NCI-H1417 treated with DMSO at 0.1 percent for 48 hours (cell line): Measurements from ENCODE around the gene CAPN9.
"Not testable (repeated sequence)": the region's sequence is repeated elsewhere in the genome, so short reads cannot be mapped to it uniquely, and the experiment has no call there.

Source experiments
- DNase-seq: peaks from one replicate; lab custom pipeline; 2025; lab: John Stamatoyannopoulos, UW

CAPN9 gene

DNA sequence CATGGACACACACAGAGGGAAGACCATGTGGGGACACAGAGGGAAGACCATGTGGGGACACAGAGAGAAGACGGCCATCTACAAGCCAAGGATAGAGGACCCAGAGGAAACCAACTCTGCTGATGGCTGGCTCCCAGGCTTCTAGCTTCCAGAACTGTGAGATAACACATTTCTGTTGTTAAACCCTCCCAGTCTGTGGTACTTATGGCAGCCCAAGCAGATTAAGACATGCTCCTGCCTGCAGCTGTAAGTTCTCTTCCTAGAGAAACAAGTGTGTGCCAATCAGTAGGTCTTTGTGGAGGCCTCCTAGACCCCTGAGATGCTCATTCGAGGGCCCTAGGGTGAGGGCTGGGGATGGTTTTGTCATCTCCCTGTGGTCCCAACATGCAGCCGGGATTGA lies 35.9 kb upstream of the CAPN9 start:
- no peak for DNase-seq

GRCh38 chr1:230712470-230712942 lies 34.7 kb upstream of the CAPN9 start:
- no peak for DNase-seq

- DNase-seq: no peak
Observed at GRCh38 chr1:230713138-230713537, 34.0 kb upstream of the CAPN9 start.

DNA sequence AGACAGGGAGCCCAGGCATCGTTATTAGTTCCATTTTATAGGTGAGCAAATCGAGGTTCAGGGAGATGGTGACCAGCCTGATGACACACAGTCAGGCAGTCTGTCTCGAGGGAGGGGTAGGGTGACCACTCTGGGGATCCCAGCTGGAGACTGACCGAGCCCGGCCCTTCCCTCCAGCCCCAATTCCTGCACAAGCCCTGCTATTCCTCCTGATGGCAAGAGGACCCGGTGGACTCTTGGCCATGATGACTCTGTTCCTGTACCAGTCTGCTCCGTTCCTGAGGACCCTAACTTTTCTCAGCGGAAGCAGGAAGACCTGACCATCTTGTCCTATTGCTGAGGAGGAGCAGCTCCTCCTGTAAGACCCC lies 33.7 kb upstream of the CAPN9 start:
- no peak for DNase-seq

DNA sequence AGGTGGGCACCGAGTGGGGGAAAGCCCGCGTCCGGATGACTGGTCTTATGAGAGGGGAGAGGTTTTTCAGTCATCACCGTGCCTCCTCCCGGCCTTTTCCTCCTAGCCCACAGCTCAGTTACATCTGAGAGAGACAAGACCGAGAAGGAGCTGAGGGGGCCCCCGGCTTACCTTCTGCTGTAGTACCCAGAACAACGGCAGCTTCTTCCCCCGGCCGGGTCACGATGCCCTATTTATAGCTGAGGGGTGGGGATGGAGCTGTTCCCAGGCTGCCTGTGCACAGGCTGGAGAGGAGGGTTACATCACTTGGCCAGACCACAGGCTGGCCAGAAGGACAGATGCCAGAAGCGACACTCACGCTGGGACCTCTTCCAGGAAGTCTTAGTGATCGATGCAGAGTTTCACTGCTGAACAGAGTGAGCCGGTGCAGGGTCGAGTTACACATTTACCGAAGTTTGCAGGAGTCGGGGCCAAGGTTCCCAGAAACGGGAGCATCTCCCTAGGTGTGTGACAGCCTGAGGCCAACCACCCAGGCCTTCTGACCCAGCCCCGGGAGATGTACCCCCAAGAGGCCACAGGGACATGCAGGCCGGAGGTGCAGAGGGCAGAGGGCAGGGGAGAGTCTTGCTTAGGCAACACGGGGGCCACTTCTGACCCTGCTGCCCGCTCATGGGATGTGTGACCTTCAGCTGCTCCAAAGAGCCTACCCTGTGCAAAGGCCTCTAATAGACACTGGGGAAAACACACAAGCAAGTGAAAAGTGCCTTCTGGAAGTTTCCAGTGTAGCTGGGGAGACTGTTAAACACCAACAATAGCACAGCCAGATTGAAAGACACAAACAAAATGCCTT lies 33.0 kb upstream of the CAPN9 start, which contains the start of gene AGT:
Gene AGT, minus strand, starts transcription at position 208 of the 850 bp plus-strand sequence. CDS start 3,299 bp downstream, outside the sequence.
- DNase-seq: no peak

- no peak for DNase-seq
Observed at GRCh38 chr1:230715510-230715909, 31.7 kb upstream of the CAPN9 start.

GRCh38 chr1:230716453-230716852 lies 30.7 kb upstream of the CAPN9 start:
- not testable (repeated sequence) for DNase-seq

- DNase-seq: no peak
Observed at GRCh38 chr1:230717251-230717650, 29.9 kb upstream of the CAPN9 start.

DNA sequence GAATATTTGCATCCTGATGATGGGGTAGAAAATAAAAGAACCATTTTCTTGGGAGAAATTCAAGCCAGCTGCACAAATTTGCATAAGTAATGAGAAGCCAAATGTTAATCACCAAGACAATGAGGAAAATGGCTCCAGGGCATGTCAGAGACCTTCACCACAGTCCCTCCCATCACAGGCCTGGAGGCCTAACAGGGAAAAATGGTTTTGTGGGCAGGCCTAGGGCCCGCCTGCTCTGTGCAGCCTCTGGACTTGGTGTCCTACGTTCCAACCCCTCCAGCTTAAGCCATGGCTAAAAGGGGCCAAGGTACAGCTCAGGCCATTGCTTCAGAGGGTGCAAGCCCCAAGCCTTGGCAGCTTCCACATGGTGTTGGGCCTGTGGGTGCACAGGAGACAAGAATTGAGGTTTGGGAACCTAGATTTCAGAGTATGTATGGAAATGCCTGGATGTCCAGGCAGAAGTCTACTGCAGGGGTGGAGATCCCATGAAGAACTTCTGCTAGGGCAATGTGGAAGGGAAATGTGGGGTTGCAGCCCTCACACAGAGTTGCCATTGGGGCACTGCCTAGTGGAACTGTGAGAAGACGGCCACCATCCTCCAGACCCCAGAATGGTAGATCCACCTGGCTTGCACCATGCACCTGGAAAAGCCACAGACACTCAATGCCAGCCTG lies 25.2 kb upstream of the CAPN9 start:
- not testable (repeated sequence) for DNase-seq

DNA sequence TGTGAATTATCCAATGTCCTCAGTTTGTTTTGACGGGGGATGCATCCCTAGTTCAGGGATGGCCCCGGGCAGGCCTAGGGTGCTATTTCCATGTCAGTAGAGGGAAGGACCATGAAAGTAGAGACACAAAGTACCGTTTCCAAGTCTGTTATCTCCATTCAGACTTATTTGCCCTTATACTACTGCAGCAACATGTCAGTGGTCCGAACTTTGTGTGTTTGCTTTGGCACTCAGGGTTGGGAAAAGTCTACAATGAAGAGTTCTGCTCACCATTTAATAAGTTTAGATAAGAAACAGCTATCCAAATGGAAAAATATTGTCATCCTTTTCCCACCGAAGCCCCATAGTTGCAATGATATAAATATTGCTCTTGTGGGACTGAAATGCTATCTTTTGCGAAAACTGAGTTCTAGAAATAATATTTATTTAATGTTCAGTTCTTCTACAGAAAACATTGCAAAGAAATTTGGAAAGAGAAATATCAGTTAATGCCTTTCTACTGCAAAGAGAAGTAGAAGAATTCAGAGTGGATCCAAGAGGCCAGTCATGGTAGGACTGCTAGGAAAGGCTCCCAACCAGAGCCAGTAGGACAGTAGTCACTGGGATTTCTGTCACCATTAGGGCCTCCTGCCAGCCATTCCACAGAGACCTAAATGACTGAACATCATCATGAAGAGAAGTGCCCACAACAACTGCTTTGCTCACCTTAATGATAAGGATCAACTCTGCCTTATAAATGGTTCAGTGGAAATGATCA lies 21.8 kb upstream of the CAPN9 start:
- no peak for DNase-seq

- no peak for DNase-seq
Observed at GRCh38 chr1:230728710-230729392, 18.3 kb upstream of the CAPN9 start.

DNA sequence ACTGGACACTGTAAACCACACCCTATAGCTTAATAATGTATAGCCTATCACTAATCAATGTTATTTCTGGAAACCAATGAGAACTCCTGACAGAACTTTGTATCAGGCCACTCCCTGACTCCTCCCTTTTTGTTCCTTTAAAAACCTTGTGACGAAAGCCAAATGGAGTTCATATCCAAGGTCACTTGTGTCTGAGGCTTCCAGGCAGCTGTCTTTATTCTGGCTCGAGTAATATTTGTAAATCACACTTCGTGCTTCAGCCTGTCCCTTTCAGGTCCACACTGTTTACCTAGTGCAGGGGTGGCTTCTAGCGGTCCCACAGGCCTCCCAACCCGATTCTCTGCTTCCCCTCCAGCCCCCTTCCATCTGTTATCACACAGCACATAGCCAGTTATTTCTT lies 16.2 kb upstream of the CAPN9 start:
- DNase-seq: no peak

DNA sequence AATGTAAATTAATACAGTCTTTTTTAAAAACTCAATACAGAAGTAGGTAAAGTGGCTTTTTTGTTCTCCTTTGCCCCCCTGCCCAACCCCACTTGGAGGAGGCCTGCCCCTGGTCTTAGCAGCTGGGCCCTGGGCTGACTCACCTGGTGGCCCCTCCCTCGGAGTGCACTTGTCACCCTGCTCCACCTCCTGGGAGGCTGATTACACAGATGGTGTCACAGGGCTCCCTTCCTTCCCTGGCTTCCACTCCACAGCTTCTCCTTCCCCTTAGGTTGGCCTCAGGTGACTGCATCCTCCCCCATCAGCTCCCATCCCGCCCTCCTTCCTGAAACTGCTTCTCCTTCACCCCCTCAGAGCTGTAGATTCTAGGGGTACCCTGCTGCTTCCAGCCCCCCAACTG lies 11.7 kb upstream of the CAPN9 start:
- DNase-seq: no peak

DNA sequence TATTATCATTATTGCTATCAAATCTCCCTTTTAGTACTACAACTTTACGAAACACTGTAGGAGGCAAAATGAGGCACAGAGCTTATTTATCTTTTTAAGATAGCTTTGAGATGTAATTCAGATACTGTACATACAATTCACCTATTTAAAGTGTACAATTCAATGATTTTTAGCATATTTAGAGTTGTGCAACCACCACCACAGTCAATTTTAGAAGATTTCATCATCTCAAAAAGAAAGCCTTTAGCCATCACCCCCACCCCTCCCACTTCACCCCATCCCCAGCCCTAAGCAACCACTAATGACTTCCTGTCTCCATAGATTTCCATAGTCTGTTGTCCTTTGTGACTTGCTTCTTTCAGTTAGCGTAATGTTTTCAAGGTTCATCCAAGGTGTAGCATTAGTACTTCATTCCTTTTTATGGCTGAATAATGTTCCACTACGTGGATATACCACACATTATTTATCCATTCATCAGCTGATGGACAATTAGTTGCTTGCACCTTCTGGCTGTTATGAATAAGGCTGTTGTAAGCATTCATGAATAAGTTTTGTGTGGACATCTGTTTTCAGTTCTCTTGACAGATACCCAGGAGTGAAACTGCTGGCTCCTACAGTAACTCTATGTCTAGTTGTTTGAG lies 9.4 kb upstream of the CAPN9 start:
- DNase-seq: no peak

DNA sequence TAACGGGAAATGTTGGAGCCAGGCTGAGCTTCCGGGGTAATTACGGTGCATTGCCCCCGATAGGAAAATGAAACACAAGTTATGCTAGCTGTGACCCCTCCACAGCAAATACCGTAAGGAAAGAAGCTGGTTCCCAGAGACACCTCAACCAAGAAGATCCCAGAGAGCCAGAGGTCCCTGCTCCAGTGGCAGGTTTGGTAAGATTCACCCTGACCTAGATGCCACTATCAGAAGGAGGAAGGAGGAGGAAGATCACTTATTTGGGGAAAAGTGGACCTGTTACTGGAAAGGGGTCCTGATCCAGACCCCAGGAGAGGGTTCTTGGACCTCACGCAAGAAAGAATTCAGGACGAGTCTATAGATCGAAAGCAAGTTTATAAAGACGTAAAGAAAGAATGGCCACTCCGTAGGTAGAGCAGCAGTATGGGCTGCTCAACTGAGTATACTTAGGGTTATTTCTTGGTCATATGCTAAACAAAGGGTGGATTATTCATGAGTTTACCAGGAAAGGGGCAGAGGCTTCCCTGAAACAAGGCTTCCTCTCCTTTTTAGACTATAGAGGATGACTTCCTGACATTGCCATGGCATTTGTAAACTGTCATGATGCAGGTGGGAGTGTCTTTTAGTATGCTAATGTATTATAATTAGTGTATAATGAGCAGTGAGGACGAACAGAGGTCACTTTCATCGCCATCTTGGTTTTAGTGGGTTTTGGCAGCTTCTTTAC lies 7.5 kb upstream of the CAPN9 start:
- DNase-seq: no peak

DNA sequence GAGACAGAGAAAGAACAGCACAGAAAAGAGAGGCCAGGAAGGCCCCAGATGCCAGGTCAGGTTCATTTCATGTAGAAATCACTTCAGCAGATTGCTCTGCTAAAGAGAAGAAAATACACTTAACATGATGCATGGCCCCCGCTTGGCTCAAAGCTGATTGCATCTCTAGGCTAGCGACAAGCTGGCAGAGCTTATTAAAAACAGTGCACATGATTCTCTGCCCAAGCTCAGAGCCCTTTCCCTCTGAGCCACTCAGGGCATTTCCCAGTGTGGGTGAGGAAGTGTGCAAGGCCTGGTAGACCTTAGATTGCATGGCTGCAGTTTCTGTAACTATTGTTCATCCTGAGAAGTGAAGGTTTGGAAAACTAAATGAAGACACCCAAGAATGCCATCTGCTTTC lies 3.3 kb upstream of the CAPN9 start:
- no peak for DNase-seq

GRCh38 chr1:230744382-230744781 lies 2.8 kb upstream of the CAPN9 start:
- no peak for DNase-seq

GRCh38 chr1:230745071-230745470 lies 2.1 kb upstream of the CAPN9 start:
- no peak for DNase-seq

GRCh38 chr1:230746617-230747016 lies 571 bp upstream of the CAPN9 start:
- no peak for DNase-seq

DNA sequence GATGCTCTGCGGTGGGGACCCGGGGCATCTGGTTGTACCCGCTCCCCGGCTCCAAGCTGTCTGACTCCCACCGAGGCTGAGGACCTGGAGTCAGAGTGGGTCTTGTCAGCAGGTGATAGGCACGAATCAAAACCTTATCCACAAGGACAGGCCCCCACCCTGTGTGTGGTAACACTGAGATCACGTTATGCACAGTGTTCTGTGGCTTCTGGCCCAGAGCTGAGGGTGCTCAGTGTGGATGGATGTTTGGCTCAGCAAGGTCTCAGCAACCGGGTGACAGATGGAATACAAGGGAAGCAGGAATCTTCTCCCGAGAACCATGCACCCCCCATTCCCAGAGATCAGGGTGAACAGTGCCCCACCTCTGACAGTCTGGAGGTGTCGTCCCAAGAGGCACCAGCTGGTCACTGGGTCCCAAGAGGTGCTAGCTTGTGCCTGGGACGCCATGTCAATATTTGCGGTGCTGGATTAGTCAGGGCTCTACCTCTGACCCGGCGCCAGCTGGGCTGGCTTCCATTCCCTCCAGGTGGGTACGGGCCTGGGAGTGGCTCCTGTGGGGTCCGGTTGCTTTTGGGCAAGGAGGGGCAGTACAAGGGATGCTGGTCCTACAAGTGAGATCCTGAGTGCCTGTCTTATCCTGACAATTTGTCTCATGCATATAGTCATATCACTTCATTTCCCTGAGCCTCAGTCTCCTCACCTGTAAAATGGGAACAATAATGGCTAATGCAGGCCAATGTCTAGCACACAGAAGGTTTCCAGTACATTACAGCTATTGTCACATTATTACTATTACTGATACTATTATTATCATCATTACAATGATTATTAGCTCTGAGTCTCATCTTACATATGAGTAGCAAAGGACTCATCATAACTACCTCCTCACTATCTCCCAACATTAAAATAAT lies 957 bp downstream of the CAPN9 start:
- DNase-seq: no peak
